ENCODE measurements around the gene MEGF11.

The MEGF11 gene

DNA sequence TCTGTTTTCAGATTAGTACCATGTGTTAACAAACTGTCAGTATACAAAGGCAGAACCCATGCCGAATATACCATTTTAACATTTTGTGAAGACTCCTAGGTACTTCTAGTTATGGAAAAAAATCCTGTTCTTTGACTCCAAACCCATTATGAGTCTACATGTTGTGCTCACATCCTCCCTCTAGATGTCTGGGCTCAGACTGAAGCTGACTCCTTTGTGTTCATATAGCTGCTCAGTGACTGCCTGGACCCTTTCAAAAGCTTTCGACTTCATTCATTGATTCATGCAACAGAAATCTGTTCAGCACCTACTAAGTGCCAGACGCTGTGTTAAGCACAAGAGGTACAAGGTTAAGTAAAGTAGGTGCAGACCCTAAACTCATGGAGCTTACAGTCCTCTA, 60.5 kb downstream of the MEGF11 start:
- Histone ChIP-seq H3K36me3 (ENCODE audit: control insufficient read depth, insufficient read depth, low read length) (no peaks in the 10 kb centered on the region), H3K4me3 (ENCODE audit: insufficient read depth, low read depth, low read length) (no peak overlapping the region), H3K9me3 (ENCODE audit: control insufficient read depth, low read length) (no peaks in the 10 kb centered on the region), H3K4me1 (ENCODE audit: control insufficient read depth, insufficient read depth, low read length) (peaks cover 4% of the 10 kb centered on the region), H3K27ac (ENCODE audit: insufficient read depth, low read depth, low read length, poor library complexity, severe bottlenecking) (no peak overlapping the region), H3K27me3 (ENCODE audit: control insufficient read depth, insufficient read depth, low read length, poor library complexity, severe bottlenecking) (no peaks in the 10 kb centered on the region)
- 90 to 93% methylated on average over 3 of the region's 3 CpGs for WGBS, 2 experiments

GRCh38 chr15:66190746-66191145, 62.8 kb downstream of the MEGF11 start:
- no peak overlapping the region for H3K27ac ChIP-seq (ENCODE audit: insufficient read depth, low read depth, low read length, poor library complexity, severe bottlenecking)
- peaks cover 9% of the 10 kb centered on the region for H3K4me1 ChIP-seq (ENCODE audit: control insufficient read depth, insufficient read depth, low read length)
- H3K4me3 ChIP-seq (ENCODE audit: insufficient read depth, low read depth, low read length): no peak overlapping the region
- no peaks in the 10 kb centered on the region for H3K36me3 ChIP-seq (ENCODE audit: control insufficient read depth, insufficient read depth, low read length)
- H3K27me3 ChIP-seq (ENCODE audit: control insufficient read depth, insufficient read depth, low read length, poor library complexity, severe bottlenecking): no peaks in the 10 kb centered on the region
- H3K9me3 ChIP-seq (ENCODE audit: control insufficient read depth, low read length): no peaks in the 10 kb centered on the region
- 71 to 75% methylated on average over 5 of the region's 5 CpGs for WGBS, 2 experiments

DNA sequence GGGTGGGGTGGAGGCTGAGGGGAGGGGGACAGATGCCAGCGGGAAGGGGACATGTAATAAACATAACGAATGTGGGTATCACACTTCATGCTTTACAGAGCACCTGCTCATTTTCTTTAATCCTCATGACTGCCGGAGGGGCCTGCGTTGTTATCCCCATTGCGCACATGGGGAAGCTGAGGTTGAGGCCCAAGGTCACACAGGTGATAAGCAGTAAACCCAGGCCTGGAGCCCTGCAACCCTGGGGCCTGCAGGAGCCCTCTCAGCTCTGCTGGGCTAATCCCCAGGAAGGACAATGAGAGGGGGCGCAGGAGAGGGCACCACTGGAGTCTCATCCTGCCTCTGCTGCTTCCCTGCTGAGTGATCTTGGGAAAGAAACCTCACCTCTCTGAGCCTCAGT, 64.3 kb downstream of the MEGF11 start:
- peaks cover 9% of the 10 kb centered on the region for H3K4me1 ChIP-seq (ENCODE audit: control insufficient read depth, insufficient read depth, low read length)
- H3K36me3 ChIP-seq (ENCODE audit: control insufficient read depth, insufficient read depth, low read length): no peaks in the 10 kb centered on the region
- no peak overlapping the region for H3K4me3 ChIP-seq (ENCODE audit: insufficient read depth, low read depth, low read length)
- WGBS, 2 experiments: 88 to 90% methylated on average over 6 of the region's 6 CpGs
- no peak overlapping the region for H3K27ac ChIP-seq (ENCODE audit: insufficient read depth, low read depth, low read length, poor library complexity, severe bottlenecking)
- no peaks in the 10 kb centered on the region for H3K27me3 ChIP-seq (ENCODE audit: control insufficient read depth, insufficient read depth, low read length, poor library complexity, severe bottlenecking)
- H3K9me3 ChIP-seq (ENCODE audit: control insufficient read depth, low read length): no peaks in the 10 kb centered on the region

GRCh38 chr15:66188464-66188863, 65.1 kb downstream of the MEGF11 start:
- Histone ChIP-seq H3K9me3 (ENCODE audit: control insufficient read depth, low read length) (no peaks in the 10 kb centered on the region), H3K27me3 (ENCODE audit: control insufficient read depth, insufficient read depth, low read length, poor library complexity, severe bottlenecking) (no peaks in the 10 kb centered on the region), H3K36me3 (ENCODE audit: control insufficient read depth, insufficient read depth, low read length) (no peaks in the 10 kb centered on the region), H3K27ac (ENCODE audit: insufficient read depth, low read depth, low read length, poor library complexity, severe bottlenecking) (no peak overlapping the region), H3K4me1 (ENCODE audit: control insufficient read depth, insufficient read depth, low read length) (peaks cover 9% of the 10 kb centered on the region), H3K4me3 (ENCODE audit: insufficient read depth, low read depth, low read length) (no peak overlapping the region)
- 90 to 92% methylated on average over 4 of the region's 4 CpGs for WGBS, 2 experiments

- 92 to 93% methylated on average over 6 of the region's 6 CpGs for WGBS, 2 experiments
- Histone ChIP-seq H3K4me3 (ENCODE audit: insufficient read depth, low read depth, low read length) (no peak overlapping the region), H3K27me3 (ENCODE audit: control insufficient read depth, insufficient read depth, low read length, poor library complexity, severe bottlenecking) (no peaks in the 10 kb centered on the region)
Measured at GRCh38 chr15:66187271-66187670, 66.3 kb downstream of the MEGF11 start.

DNA sequence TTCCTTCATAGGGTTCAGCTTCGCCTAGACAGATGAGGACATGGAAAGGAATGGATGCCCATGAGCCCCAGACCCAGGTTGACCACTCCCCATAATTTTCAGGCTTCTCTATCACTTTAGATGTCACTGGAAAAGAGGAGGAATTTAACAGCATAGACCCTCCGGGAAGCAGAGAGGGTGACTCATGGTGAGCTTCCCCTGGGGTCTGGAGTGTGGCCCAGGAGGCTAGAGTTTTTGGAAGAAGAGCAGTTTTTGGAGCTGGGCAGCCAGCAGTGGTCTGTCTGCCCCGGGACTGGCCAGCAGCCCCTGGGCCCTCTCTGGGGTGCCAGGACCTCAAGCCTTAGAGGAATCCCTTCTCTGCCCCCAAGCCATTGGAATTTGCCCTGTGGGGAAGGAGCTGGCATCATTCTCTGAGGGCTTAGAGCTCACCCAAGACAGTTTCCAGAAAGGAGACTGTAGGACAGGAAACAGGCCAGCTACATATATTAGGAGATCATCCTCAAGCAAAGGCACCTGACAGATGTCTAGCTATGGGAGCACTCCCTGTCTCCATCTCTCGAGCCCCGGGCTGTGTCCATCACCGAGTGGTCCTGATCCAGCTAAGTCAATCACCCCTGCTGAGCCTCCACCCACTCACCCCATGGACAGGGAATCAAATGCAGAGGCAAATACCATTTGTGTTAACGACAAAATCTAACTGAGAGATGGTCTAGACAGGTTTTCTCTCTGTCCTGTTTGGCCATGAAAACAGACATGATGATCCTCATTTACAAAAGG, 67.3 kb downstream of the MEGF11 start:
- H3K4me3 ChIP-seq (ENCODE audit: insufficient read depth, low read depth, low read length): no peak overlapping the region

More at GRCh38 chr15:66187271-66187670, 66.3 kb downstream of the MEGF11 start:
- Histone ChIP-seq H3K36me3 (ENCODE audit: control insufficient read depth, insufficient read depth, low read length) (no peaks in the 10 kb centered on the region), H3K9me3 (ENCODE audit: control insufficient read depth, low read length) (no peaks in the 10 kb centered on the region), H3K4me1 (ENCODE audit: control insufficient read depth, insufficient read depth, low read length) (peaks cover 9% of the 10 kb centered on the region), H3K27ac (ENCODE audit: insufficient read depth, low read depth, low read length, poor library complexity, severe bottlenecking) (no peak overlapping the region)

DNA sequence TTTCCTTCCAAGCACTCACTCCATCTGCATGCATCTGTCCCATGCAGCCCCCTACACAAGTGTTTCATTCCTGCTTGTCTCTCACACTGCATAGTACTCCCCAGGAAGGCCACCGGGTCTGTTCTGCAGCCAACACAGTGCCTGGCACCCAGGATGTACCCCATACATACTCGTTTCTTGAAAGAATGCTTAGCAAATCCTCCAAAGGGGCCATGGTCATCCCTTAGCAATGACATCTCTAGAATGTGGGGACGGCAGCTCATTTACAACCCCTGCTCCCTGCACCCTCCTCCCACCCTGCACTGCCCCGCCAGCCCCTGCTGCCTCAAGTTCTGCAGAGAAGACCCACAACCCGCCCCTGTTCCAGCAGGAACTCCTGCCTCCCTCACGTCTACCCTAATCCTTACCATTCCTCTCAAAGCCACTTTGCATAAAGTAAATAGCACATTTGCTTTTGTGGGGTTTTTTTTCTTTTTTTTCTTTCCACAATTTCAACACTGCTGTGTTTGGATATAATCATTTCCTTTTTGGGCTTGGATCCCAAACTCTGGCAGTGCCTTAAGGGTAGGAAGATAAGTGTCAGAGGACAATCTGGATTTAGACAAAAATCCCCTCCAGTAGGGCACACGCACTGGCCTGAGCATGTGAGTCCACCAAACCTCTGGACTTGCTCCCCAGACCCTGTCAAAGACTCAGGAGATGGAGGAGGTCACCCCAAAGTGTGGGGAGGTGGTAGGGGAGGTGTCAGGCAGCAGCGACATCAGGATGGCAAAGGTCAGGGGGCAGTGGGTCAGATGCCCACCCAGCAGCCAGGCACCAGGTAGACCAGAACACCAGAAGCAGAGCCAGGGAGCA, 68.4 kb downstream of the MEGF11 start:
- H3K4me1 ChIP-seq (ENCODE audit: control insufficient read depth, insufficient read depth, low read length): peaks cover 20% of the 10 kb centered on the region
- no peaks in the 10 kb centered on the region for H3K36me3 ChIP-seq (ENCODE audit: control insufficient read depth, insufficient read depth, low read length)
- H3K9me3 ChIP-seq (ENCODE audit: control insufficient read depth, low read length): no peaks in the 10 kb centered on the region
- H3K27me3 ChIP-seq (ENCODE audit: control insufficient read depth, insufficient read depth, low read length, poor library complexity, severe bottlenecking): no peaks in the 10 kb centered on the region
- WGBS, 2 experiments: 56 to 74% methylated on average over 6 to 8 of the region's 8 CpGs
- no peak overlapping the region for H3K27ac ChIP-seq (ENCODE audit: insufficient read depth, low read depth, low read length, poor library complexity, severe bottlenecking)
- no peak overlapping the region for H3K4me3 ChIP-seq (ENCODE audit: insufficient read depth, low read depth, low read length)

More for the DNA sequence above, 67.3 kb downstream of the MEGF11 start:
- Histone ChIP-seq H3K4me1 (ENCODE audit: control insufficient read depth, insufficient read depth, low read length) (peaks cover 17% of the 10 kb centered on the region), H3K27ac (ENCODE audit: insufficient read depth, low read depth, low read length, poor library complexity, severe bottlenecking) (no peak overlapping the region), H3K9me3 (ENCODE audit: control insufficient read depth, low read length) (no peaks in the 10 kb centered on the region), H3K36me3 (ENCODE audit: control insufficient read depth, insufficient read depth, low read length) (no peaks in the 10 kb centered on the region), H3K27me3 (ENCODE audit: control insufficient read depth, insufficient read depth, low read length, poor library complexity, severe bottlenecking) (no peaks in the 10 kb centered on the region)
- 82 to 84% methylated on average over 7 of the region's 7 CpGs for WGBS, 2 experiments

DNA sequence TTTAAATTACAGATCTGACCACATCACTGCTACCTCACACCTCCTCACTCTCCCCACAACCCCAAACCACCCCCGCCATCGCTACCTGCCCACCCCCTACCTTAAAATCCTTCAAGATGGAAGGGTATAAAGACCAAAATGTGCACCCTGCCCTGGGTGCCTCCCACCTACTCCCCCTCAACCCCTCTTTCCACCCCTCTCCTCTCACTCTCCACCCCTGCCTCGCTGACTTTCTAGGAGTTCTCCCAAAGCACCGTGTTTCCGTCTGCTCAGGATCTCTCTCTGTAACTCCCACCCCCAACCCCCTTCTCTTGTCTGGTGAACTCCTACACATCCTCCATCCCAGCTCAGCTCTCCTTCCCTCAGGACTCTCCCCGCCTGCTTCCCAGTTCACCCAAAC, 69.1 kb downstream of the MEGF11 start:
- H3K4me3 ChIP-seq (ENCODE audit: insufficient read depth, low read depth, low read length): no peak overlapping the region
- 71 to 81% methylated on average over 4 to 6 of the region's 6 CpGs for WGBS, 2 experiments

DNA sequence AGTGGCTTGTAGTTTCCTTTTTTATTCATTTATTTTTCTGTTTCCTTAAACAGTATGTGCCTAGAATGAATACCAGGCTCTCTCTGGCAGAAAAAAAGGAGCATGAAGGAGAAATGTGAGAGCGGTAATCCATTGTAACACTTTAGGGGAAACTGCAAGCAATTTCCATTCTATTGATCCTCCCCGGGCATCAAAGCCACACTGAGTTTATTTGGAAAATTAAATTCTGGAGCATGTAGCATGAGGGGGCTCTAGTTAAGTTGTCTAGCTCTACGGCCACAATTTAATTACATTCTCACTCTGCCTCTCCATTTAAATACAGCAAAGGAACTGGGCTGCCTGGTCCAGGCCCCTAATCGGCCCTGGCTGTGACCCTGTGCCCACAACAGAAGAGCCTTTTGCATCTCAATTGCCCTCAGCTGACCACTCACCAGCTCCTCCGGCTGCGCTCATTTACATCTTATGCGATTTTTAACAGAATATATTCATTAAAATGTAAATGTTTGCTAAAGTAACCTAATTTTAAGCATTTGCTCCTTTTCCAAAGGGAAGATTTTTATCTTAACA, 72.9 kb downstream of the MEGF11 start:
- H3K4me3 ChIP-seq (ENCODE audit: insufficient read depth, low read depth, low read length): no peak overlapping the region
- H3K36me3 ChIP-seq (ENCODE audit: control insufficient read depth, insufficient read depth, low read length): no peaks in the 10 kb centered on the region
- no peak overlapping the region for H3K27ac ChIP-seq (ENCODE audit: insufficient read depth, low read depth, low read length, poor library complexity, severe bottlenecking)
- peaks cover 11% of the 10 kb centered on the region for H3K4me1 ChIP-seq (ENCODE audit: control insufficient read depth, insufficient read depth, low read length)
- H3K27me3 ChIP-seq (ENCODE audit: control insufficient read depth, insufficient read depth, low read length, poor library complexity, severe bottlenecking): no peaks in the 10 kb centered on the region
- WGBS, 2 experiments: 21 to 23% methylated on average over 4 of the region's 7 CpGs
- H3K9me3 ChIP-seq (ENCODE audit: control insufficient read depth, low read length): no peaks in the 10 kb centered on the region

More for the DNA sequence above, 69.1 kb downstream of the MEGF11 start:
- Histone ChIP-seq H3K27ac (ENCODE audit: insufficient read depth, low read depth, low read length, poor library complexity, severe bottlenecking) (no peak overlapping the region), H3K9me3 (ENCODE audit: control insufficient read depth, low read length) (no peaks in the 10 kb centered on the region), H3K36me3 (ENCODE audit: control insufficient read depth, insufficient read depth, low read length) (no peaks in the 10 kb centered on the region), H3K27me3 (ENCODE audit: control insufficient read depth, insufficient read depth, low read length, poor library complexity, severe bottlenecking) (no peaks in the 10 kb centered on the region), H3K4me1 (ENCODE audit: control insufficient read depth, insufficient read depth, low read length) (peaks cover 20% of the 10 kb centered on the region)

- H3K4me3 ChIP-seq (ENCODE audit: insufficient read depth, low read depth, low read length): no peak overlapping the region
- no peaks in the 10 kb centered on the region for H3K27me3 ChIP-seq (ENCODE audit: control insufficient read depth, insufficient read depth, low read length, poor library complexity, severe bottlenecking)
- no peaks in the 10 kb centered on the region for H3K36me3 ChIP-seq (ENCODE audit: control insufficient read depth, insufficient read depth, low read length)
- H3K27ac ChIP-seq (ENCODE audit: insufficient read depth, low read depth, low read length, poor library complexity, severe bottlenecking): no peak overlapping the region
- no peaks in the 10 kb centered on the region for H3K9me3 ChIP-seq (ENCODE audit: control insufficient read depth, low read length)
- H3K4me1 ChIP-seq (ENCODE audit: control insufficient read depth, insufficient read depth, low read length): peaks cover 11% of the 10 kb centered on the region
- WGBS, 2 experiments: 38 to 51% methylated on average over 4 of the region's 4 CpGs
Measured at GRCh38 chr15:66178531-66178910, 75.0 kb downstream of the MEGF11 start.
